K562 (cell line): Measurements from ENCODE around the gene CIAO3. TPM values are rescaled to one million over a fixed set of nuclear protein-coding genes. Genes with fewer than 3 reads are reported as not detected.

Source experiments
- ADNP ChIP-seq: fragments of 200-800 bp; sonication (Bioruptor generic); IDR thresholded peaks from 2 replicates; pipeline ENCODE4 v1.6.1; 2016; ENCODE audit warnings: missing genetic modification characterization, missing compliant biosample characterization
- ATF1 ChIP-seq, 2 experiments: fragments of 450-650 bp in 1 of 2; IDR thresholded peaks; 2 replicates each; pipeline ENCODE4 v1.6.1; 2016; ENCODE audit warnings: missing compliant biosample characterization in 1 of 2, missing genetic modification characterization in 1 of 2
- ATF4 ChIP-seq: fragments of 450-650 bp; formaldehyde crosslinking; IDR thresholded peaks from 2 replicates; pipeline ENCODE4 v1.4.0; 2022; ENCODE audit warnings: mild to moderate bottlenecking, moderate library complexity
- BCOR ChIP-seq: fragments of 450-650 bp; IDR thresholded peaks from 2 replicates; pipeline ENCODE4 v1.6.1; 2016
- CHCHD3 ChIP-seq: fragments of 250-450 bp; sonication (Bioruptor Pico); IDR thresholded peaks from 2 replicates; pipeline ENCODE4 v2.1.2; 2022; ENCODE audit warnings: mild to moderate bottlenecking
- ELF1 ChIP-seq: fragments of 200-800 bp; sonication (Bioruptor generic); IDR thresholded peaks from 2 replicates; pipeline ENCODE4 v1.6.1; 2016; ENCODE audit warnings: missing genetic modification characterization, missing compliant biosample characterization
- ETS2 ChIP-seq: IDR thresholded peaks from 2 replicates; pipeline ENCODE4 v1.6.1; 2016; ENCODE audit warnings: borderline replicate concordance, missing genetic modification characterization, mild to moderate bottlenecking, moderate library complexity, missing compliant biosample characterization; ENCODE audit not compliant: poor library complexity, severe bottlenecking
- GTF2A2 ChIP-seq: IDR thresholded peaks from 2 replicates; pipeline ENCODE4 v1.6.1; 2016; ENCODE audit warnings: mild to moderate bottlenecking, missing genetic modification characterization, missing compliant biosample characterization
- HDAC6 ChIP-seq: IDR thresholded peaks from 2 replicates; pipeline ENCODE4 v1.6.1; 2012; ENCODE audit warnings: low read depth, mild to moderate bottlenecking, control low read depth, inconsistent platforms, low read length, moderate library complexity
- ILK ChIP-seq: fragments of 450-650 bp; IDR thresholded peaks from 2 replicates; pipeline ENCODE4 v1.6.1; 2016; ENCODE audit warnings: missing genetic modification characterization, low read depth, mild to moderate bottlenecking, missing compliant biosample characterization, moderate library complexity, borderline replicate concordance
- JUNB ChIP-seq: fragments of 450-650 bp; formaldehyde crosslinking; conservative IDR thresholded peaks from 2 replicates; pipeline ENCODE4 v1.4.0; 2020; ENCODE audit warnings: mild to moderate bottlenecking
- MYC ChIP-seq, 2 experiments: fragments of 250-450 bp in 1 of 2; sonication (Bioruptor Pico) in 1 of 2; IDR thresholded peaks; 2 replicates each; pipeline versions ENCODE4 v1.5.1 to v1.6.1; 2012 to 2021; ENCODE audit warnings: low read depth in 2 of 2, borderline replicate concordance in 1 of 2, improper control_type of control experiment in 1 of 2, low read length in 1 of 2, mild to moderate bottlenecking in 1 of 2, moderate library complexity in 1 of 2
- POLR2AphosphoS5 ChIP-seq: IDR thresholded peaks from 2 replicates; pipeline ENCODE4 v1.6.1; 2011; ENCODE audit warnings: mild to moderate bottlenecking, low read depth, low read length, moderate library complexity; ENCODE audit not compliant: control insufficient read depth, insufficient read depth
- PRPF4 ChIP-seq: fragments of 200-400 bp; formaldehyde crosslinking; IDR thresholded peaks from one replicate; pipeline ENCODE4 v1.6.1; 2017; ENCODE audit warnings: low read length, low read depth, mild to moderate bottlenecking; ENCODE audit not compliant: insufficient read depth, poor library complexity, severe bottlenecking
- PTBP1 ChIP-seq: fragments of 200-400 bp; formaldehyde crosslinking; IDR thresholded peaks from 2 replicates; pipeline ENCODE4 v1.6.1; 2017; ENCODE audit warnings: low read depth, low read length
- SMAD3 ChIP-seq: fragments of 450-650 bp; formaldehyde crosslinking; conservative IDR thresholded peaks from 2 replicates; pipeline ENCODE4 v1.4.0; 2020; ENCODE audit warnings: mild to moderate bottlenecking
- YBX1 ChIP-seq: fragments of 450-650 bp; IDR thresholded peaks from 2 replicates; pipeline ENCODE4 v1.7.1; 2016; ENCODE audit warnings: mild to moderate bottlenecking
- ZBTB2 ChIP-seq: fragments of 450-650 bp; IDR thresholded peaks from 2 replicates; pipeline ENCODE4 v1.6.1; 2016; ENCODE audit warnings: antibody characterized with exemption
- ZMIZ1 ChIP-seq, 2 experiments: fragments of 150-350 bp in 1 of 2; IDR thresholded peaks; 2 replicates each; pipeline ENCODE4 v1.6.1; 2012 to 2016; ENCODE audit warnings: low read depth in 2 of 2, low read length in 2 of 2, mild to moderate bottlenecking in 1 of 2, moderate library complexity in 1 of 2
- ZNF561 ChIP-seq: fragments of 450-650 bp; formaldehyde crosslinking; conservative IDR thresholded peaks from 2 replicates; pipeline ENCODE4 v1.4.0; 2020; ENCODE audit warnings: mild to moderate bottlenecking, moderate library complexity
- polyA plus RNA-seq, 8 experiments: library from polyadenylated mRNA; depleted of rRNA in 4 of 8; stranded (reverse) in 5 of 8; unstranded in 3 of 8; fragments of >200 nt; fragmentation: Nextera tagmentation in 2 of 8; fragmentation: Illumina TruSeq in 1 of 8; extraction: Ambion mirVana in 2 of 8; extraction: Trizol in 1 of 8; gene quantifications; 2 replicates each; pipeline versions ENCODE4 v1.2.1 to v1.2.3, GENCODE V29; 2011 to 2014; ENCODE audit warnings: inconsistent platforms in 1 of 8, missing spikeins in 1 of 8
- total RNA-seq, 7 experiments: library from RNA; depleted of rRNA in 6 of 7; stranded (reverse); fragments of >200 nt in 6 of 7; fragmentation: Illumina TruSeq in 2 of 7; extraction: Trizol in 2 of 7; gene quantifications; 2 replicates each; pipeline versions ENCODE4 v1.2.1 to v1.2.3, GENCODE V29; 2011 to 2021; ENCODE audit warnings: low replicate concordance in 1 of 7

Gene CIAO3
- total and polyA plus RNA-seq, 9 of the 15 experiments (the other 6 are each of a cell fraction or from before 2014, with no cell fraction given), result 2.2 to 35.6 (median 18.7) TPM

GRCh38 chr16:679814-680624, 60.8 kb downstream of the CIAO3 start, which contains the start of gene STUB1 (continued):
- TF ChIP-seq ATF4 (CRISPR knock-in tag) (no peak), YBX1 (no peak), SMAD3 (CRISPR knock-in tag) (no peak), ELF1 (peak; percentile 47; the same call in 1 of the 2 replicates), PTBP1 (no peak), ETS2 (tag) (no peak), HDAC6 (no peak), ZMIZ1 (IDR thresholded peaks at IDR 0.05; ENCODE audit: low read depth in 2 of 2, low read length in 2 of 2) (no peak), POLR2AphosphoS5 (no peak), JUNB (CRISPR knock-in tag) (no peak), BCOR (no peak), GTF2A2 (tag) (no peak), CHCHD3 (CRISPR knock-in tag) (no peak), ILK (no peak), ZBTB2 (0 out of 2 replicates have a peak, but pooled peaks have one; percentile 62), ZNF561 (CRISPR knock-in tag) (no peak), PRPF4 (no peak), MYC (IDR thresholded peaks at IDR 0.05; ENCODE audit: low read depth, low read length) (peak; percentile 64; the same call in 1 of the 2 replicates), MYC (CRISPR knock-in tag; IDR thresholded peaks at IDR 0.05; ENCODE audit: borderline replicate concordance, low read depth) (no peak), ADNP (no peak), ATF1 (CRISPR knock-in tag; IDR thresholded peaks at IDR 0.05) (no peak), ATF1 (tag; IDR thresholded peaks at IDR 0.05) (no peak)
